Thoracic aorta (tissue), 2 donors: Measurements from ENCODE around the gene IFI27. TPM values are rescaled to one million over a fixed set of nuclear protein-coding genes. Genes with fewer than 3 reads are reported as not detected.

Source experiments
- ATAC-seq: fragments of 150-250 bp; one replicate; pipeline ENCODE4 v1.8.0; 2017; ENCODE audit warnings: low read depth; ENCODE audit not compliant: insufficient number of reproducible peaks, low FRiP score
- DNase-seq: peaks from one replicate; pipeline ENCODE4 v3.0.0-alpha.2; 2020; ENCODE audit warnings: low spot score
- H3K27ac ChIP-seq, 2 donors: fragments of 200-600 bp; sonication (generic); 1 replicate in 1 of 2; 2 replicates in 1 of 2; pipeline ENCODE4 v1.5.1; 2016; ENCODE audit warnings: mild to moderate bottlenecking in 2 of 2, moderate library complexity in 2 of 2
- H3K27me3 ChIP-seq: fragments of 200-600 bp; sonication (generic); replicated peaks from 2 replicates; pipeline ENCODE4 v1.6.0; 2016; ENCODE audit warnings: mild to moderate bottlenecking; ENCODE audit not compliant: insufficient read depth
- H3K36me3 ChIP-seq: fragments of 200-600 bp; sonication (generic); one replicate; pipeline ENCODE4 v1.5.1; 2016
- H3K4me1 ChIP-seq, 2 donors: fragments of 200-600 bp; sonication (generic); 1 replicate in 1 of 2; 2 replicates in 1 of 2; pipeline versions ENCODE4 v1.5.1 to v1.6.0; 2016; ENCODE audit warnings: low read depth in 2 of 2, mild to moderate bottlenecking in 1 of 2; ENCODE audit not compliant: control insufficient read depth in 1 of 2
- H3K4me3 ChIP-seq: fragments of 200-600 bp; sonication (generic); 2 replicates; pipeline ENCODE4 v1.5.1; 2016; ENCODE audit warnings: mild to moderate bottlenecking
- H3K9me3 ChIP-seq: fragments of 200-600 bp; sonication (generic); 2 replicates; pipeline ENCODE4 v1.5.1; 2016
- CTCF ChIP-seq: fragments of 200-600 bp; sonication (generic); IDR thresholded peaks from one replicate; pipeline ENCODE4 v1.5.1; 2019; ENCODE audit warnings: antibody characterized with exemption
- total RNA-seq, 2 donors: library from RNA; depleted of rRNA; stranded (reverse); fragments of >200 nt; gene quantifications; one replicate each; pipeline versions ENCODE4 v1.1.0 to v1.2.3, GENCODE V29; 2016

The IFI27 gene
- total RNA-seq, 2 donors from 2014 or later: 79.8 to 96.3 TPM

- DNase-seq: no peak
- no peaks in the 10 kb centered on the region for H3K9me3 ChIP-seq
- no peak for TF ChIP-seq CTCF
- no peak overlapping the region for H3K27ac ChIP-seq
- peaks cover 3 to 14% of the 10 kb centered on the region in 2 donors for H3K4me1 ChIP-seq
- no peaks in the 10 kb centered on the region for H3K36me3 ChIP-seq
- H3K27me3 ChIP-seq: no peaks in the 10 kb centered on the region
- no peak for ATAC-seq
- H3K4me3 ChIP-seq: no peak overlapping the region
Observed at GRCh38 chr14:94124582-94125377, 14.2 kb downstream of the IFI27 start.

- TF ChIP-seq CTCF: no peak
- ATAC-seq (no peak), DNase-seq (no peak)
- H3K4me1 ChIP-seq: peaks cover 11 to 20% of the 10 kb centered on the region in 2 donors
- H3K27ac ChIP-seq: no peak overlapping the region
- no peaks in the 10 kb centered on the region for H3K36me3 ChIP-seq
- H3K4me3 ChIP-seq: no peak overlapping the region
- H3K27me3 ChIP-seq: no peaks in the 10 kb centered on the region
- H3K9me3 ChIP-seq: no peaks in the 10 kb centered on the region
Observed at GRCh38 chr14:94125659-94126418, 15.3 kb downstream of the IFI27 start.

- no peaks in the 10 kb centered on the region for H3K27me3 ChIP-seq
- no peak for TF ChIP-seq CTCF
- peaks cover 11 to 17% of the 10 kb centered on the region in 2 donors for H3K4me1 ChIP-seq
- H3K9me3 ChIP-seq: no peaks in the 10 kb centered on the region
- H3K36me3 ChIP-seq: no peaks in the 10 kb centered on the region
- no peak overlapping the region for H3K4me3 ChIP-seq
- H3K27ac ChIP-seq: no peak overlapping the region
- no peak for ATAC-seq
- no peak for DNase-seq
Observed at GRCh38 chr14:94126419-94126677, 15.8 kb downstream of the IFI27 start.

GRCh38 chr14:94126800-94127199 is 16.3 kb downstream of the IFI27 start:
- ATAC-seq: no peak
- Histone ChIP-seq H3K4me3 (no peak overlapping the region), H3K9me3 (no peaks in the 10 kb centered on the region), H3K27ac (no peak overlapping the region), H3K36me3 (no peaks in the 10 kb centered on the region), H3K27me3 (no peaks in the 10 kb centered on the region), H3K4me1 (peaks cover 11 to 13% of the 10 kb centered on the region in 2 donors)
- no peak for TF ChIP-seq CTCF
- no peak for DNase-seq

GRCh38 chr14:94127330-94127729 is 16.8 kb downstream of the IFI27 start:
- ATAC-seq (no peak), DNase-seq (no peak)
- no peaks in the 10 kb centered on the region for H3K36me3 ChIP-seq
- no peaks in the 10 kb centered on the region for H3K9me3 ChIP-seq
- H3K4me3 ChIP-seq: no peak overlapping the region
- no peaks in the 10 kb centered on the region for H3K27me3 ChIP-seq
- TF ChIP-seq CTCF: no peak
- H3K27ac ChIP-seq: no peak overlapping the region
- peaks cover 11 to 13% of the 10 kb centered on the region in 2 donors for H3K4me1 ChIP-seq
